Natural killer cell (primary cell): ENCODE measurements around the gene ALDH8A1. TPM values are rescaled to one million over a fixed set of nuclear protein-coding genes. Genes with fewer than 3 reads are reported as not detected.

ENCODE experiments used
- ATAC-seq, 3 donors: fragments of 150-1000 bp in 2 of 3; fragments of 200-7000 bp in 1 of 3; cut with Tn5 transposase; 1 replicate in 1 of 3; 2 replicates in 2 of 3; pipeline ENCODE4 v1.10.0; 2021; ENCODE audit warnings: mild to moderate bottlenecking in 2 of 3, moderate library complexity in 2 of 3
- DNase-seq, 2 donors: peaks; one replicate each; pipeline versions ENCODE4 v3.0.0 to v3.0.0-alpha.2; 2013 to 2021; ENCODE audit warnings: mixed read lengths in 1 of 2
- H3K27ac ChIP-seq: one replicate; pipeline ENCODE4 v1.5.1; 2013; ENCODE audit warnings: mild to moderate bottlenecking, low read length
- H3K27me3 ChIP-seq: one replicate; pipeline ENCODE4 v1.6.1; 2013; ENCODE audit warnings: low read length; ENCODE audit not compliant: control insufficient read depth, insufficient read depth
- H3K36me3 ChIP-seq: one replicate; pipeline ENCODE4 v1.6.1; 2013; ENCODE audit warnings: low read length; ENCODE audit not compliant: control insufficient read depth, insufficient read depth
- H3K4me1 ChIP-seq: one replicate; pipeline ENCODE4 v1.6.1; 2013; ENCODE audit warnings: low read length; ENCODE audit not compliant: control insufficient read depth, insufficient read depth
- H3K4me3 ChIP-seq: one replicate; pipeline ENCODE4 v1.5.1; 2013; ENCODE audit warnings: low read length
- H3K9me3 ChIP-seq: one replicate; pipeline ENCODE4 v1.6.1; 2013; ENCODE audit warnings: low read length; ENCODE audit not compliant: control insufficient read depth, insufficient read depth
- H3K27ac Mint-ChIP-seq, 2 donors: one replicate each; pipeline ENCODE4 v1.8.0; 2022; ENCODE audit warnings: mild to moderate bottlenecking in 2 of 2, mixed read lengths in 2 of 2, moderate library complexity in 1 of 2
- H3K27me3 Mint-ChIP-seq, 2 donors: one replicate each; pipeline ENCODE4 v1.8.0; 2022; ENCODE audit warnings: low read depth in 2 of 2, mixed read lengths in 2 of 2
- H3K36me3 Mint-ChIP-seq: one replicate; pipeline ENCODE4 v1.8.0; 2022; ENCODE audit warnings: mixed read lengths
- H3K4me1 Mint-ChIP-seq, 2 donors: one replicate each; pipeline ENCODE4 v1.8.0; 2022; ENCODE audit warnings: mixed read lengths in 2 of 2
- H3K4me3 Mint-ChIP-seq: one replicate; pipeline ENCODE4 v1.8.0; 2022; ENCODE audit warnings: mild to moderate bottlenecking, moderate library complexity, mixed read lengths
- H3K9me3 Mint-ChIP-seq, 2 donors: one replicate each; pipeline ENCODE4 v1.8.0; 2022; ENCODE audit warnings: mixed read lengths in 2 of 2
- WGBS: methylation state at CpG from one replicate; pipeline ENCODE4 v1.1.7; 2013; ENCODE audit warnings: missing lambda C conversion rate; ENCODE audit not compliant: insufficient coverage; 5-methylcytosine and 5-hydroxymethylcytosine counted together
- intact Hi-C: fragments of 100-400 bp; cut with micrococcal nuclease; formaldehyde crosslinking; loops from one replicate; pipeline ENCODE4 v1.14.2; 2022
- total RNA-seq, 4 donors: library from RNA; stranded (reverse); fragments of 120-200 nt in 1 of 4; gene quantifications; one replicate each; pipeline versions ENCODE4 v1.2.3 to v1.2.4, GENCODE V29; 2013 to 2022
- TF ChIP-seq, protein P1 (sequence below): fragments of 200-600 bp; IDR thresholded peaks from one replicate; pipeline ENCODE4 v1.8.0; 2022; ENCODE audit warnings: antibody characterized with exemption

The ALDH8A1 gene
- total RNA-seq, 3 donors from 2014 or later (not counting 1 experiment from before 2014, with no cell fraction given): 0.75 to 3.0 (median 1.8) TPM

DNA sequence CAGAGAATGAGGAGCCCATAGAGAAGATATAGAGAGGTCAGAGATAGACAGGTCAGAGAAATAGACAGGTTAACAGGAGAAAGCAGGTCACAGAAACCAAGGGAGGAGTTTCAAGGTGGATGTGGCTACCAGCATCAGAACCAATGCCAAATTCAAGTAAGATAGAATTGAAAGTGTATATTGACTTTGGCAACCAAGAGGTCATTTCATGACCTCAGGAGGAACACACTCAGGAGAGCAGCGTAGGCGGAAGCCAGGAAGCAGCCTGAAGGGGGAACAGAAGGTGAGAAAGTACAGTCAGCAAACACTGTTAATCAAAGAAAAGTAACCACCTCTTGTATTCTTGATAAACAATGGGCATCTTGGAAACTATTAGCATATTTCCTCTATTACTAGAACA, 33.9 kb upstream of the ALDH8A1 start:
- Mint-ChIP-seq H3K36me3 (peaks cover 16% of the 10 kb centered on the region), H3K4me3 (no peak overlapping the region), H3K4me1 (peaks cover 10 to 13% of the 10 kb centered on the region in 2 donors), H3K9me3 (no peaks in the 10 kb centered on the region), H3K27ac (no peak overlapping the region), H3K27me3 (no peaks in the 10 kb centered on the region)
- H3K9me3 ChIP-seq: no peaks in the 10 kb centered on the region
- no peaks in the 10 kb centered on the region for H3K4me1 ChIP-seq
- no peak for DNase-seq
- intact Hi-C loops: no loop called here
- WGBS: 86% methylated on average over 2 of the region's 2 CpGs
- H3K27ac ChIP-seq: no peak overlapping the region
- H3K36me3 ChIP-seq: peaks cover 47% of the 10 kb centered on the region
- no peak for ATAC-seq
- no peak overlapping the region for H3K4me3 ChIP-seq
- H3K27me3 ChIP-seq: no peaks in the 10 kb centered on the region
- TF ChIP-seq, protein P1, sequence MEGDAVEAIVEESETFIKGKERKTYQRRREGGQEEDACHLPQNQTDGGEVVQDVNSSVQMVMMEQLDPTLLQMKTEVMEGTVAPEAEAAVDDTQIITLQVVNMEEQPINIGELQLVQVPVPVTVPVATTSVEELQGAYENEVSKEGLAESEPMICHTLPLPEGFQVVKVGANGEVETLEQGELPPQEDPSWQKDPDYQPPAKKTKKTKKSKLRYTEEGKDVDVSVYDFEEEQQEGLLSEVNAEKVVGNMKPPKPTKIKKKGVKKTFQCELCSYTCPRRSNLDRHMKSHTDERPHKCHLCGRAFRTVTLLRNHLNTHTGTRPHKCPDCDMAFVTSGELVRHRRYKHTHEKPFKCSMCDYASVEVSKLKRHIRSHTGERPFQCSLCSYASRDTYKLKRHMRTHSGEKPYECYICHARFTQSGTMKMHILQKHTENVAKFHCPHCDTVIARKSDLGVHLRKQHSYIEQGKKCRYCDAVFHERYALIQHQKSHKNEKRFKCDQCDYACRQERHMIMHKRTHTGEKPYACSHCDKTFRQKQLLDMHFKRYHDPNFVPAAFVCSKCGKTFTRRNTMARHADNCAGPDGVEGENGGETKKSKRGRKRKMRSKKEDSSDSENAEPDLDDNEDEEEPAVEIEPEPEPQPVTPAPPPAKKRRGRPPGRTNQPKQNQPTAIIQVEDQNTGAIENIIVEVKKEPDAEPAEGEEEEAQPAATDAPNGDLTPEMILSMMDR: no peak

DNA sequence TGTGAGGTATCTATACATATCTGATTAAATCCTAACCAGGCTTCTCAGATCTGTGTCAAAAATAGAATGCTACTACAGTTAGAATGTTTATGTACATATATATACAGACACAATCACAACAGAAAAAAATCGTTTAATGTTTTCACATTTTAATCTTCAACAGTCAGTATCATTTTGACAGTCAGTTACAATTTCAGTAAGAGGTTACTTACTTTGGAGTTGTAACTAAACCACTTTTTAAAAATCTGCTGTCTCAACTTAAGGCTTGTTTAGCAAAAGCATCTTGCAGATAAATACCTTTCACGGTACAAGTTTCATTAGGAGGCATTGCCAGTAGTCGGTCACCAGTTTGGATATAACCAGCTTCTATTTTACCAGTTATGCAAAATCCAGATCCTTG, 32.3 kb upstream of the ALDH8A1 start:
- TF ChIP-seq, protein P1: no peak
- Mint-ChIP-seq H3K4me1 (peaks cover 10 to 13% of the 10 kb centered on the region in 2 donors), H3K36me3 (peaks cover 16% of the 10 kb centered on the region), H3K27ac (no peak overlapping the region), H3K4me3 (no peak overlapping the region), H3K27me3 (no peaks in the 10 kb centered on the region), H3K9me3 (no peaks in the 10 kb centered on the region)
- no peak overlapping the region for H3K4me3 ChIP-seq
- ATAC-seq (no peak), DNase-seq (no peak)
- no peak overlapping the region for H3K27ac ChIP-seq
- intact Hi-C loops: no loop called here
- no peaks in the 10 kb centered on the region for H3K9me3 ChIP-seq
- H3K27me3 ChIP-seq: no peaks in the 10 kb centered on the region
- H3K4me1 ChIP-seq: no peaks in the 10 kb centered on the region
- WGBS: 73% methylated on average over 2 of the region's 3 CpGs
- peaks cover 54% of the 10 kb centered on the region for H3K36me3 ChIP-seq

DNA sequence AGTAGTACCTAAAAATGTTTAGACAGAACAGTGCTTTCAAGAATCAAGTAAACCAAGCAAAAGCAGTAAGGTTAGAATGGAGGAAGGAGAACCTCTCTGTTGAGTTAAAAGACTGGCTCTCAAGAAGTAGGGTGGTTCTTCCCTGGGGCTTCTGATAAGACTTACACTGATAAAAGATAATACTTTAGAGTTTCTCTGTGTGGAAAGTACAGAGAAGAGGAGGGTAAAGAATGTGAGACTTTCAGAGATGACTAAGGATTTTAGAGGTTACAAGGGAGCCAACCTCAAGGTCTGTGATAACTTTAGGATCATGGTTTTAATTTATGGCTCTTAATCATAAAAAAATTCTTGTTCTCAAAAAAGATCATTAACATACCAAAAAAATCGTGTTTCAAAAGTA, 30.9 kb upstream of the ALDH8A1 start:
- Mint-ChIP-seq H3K27ac (no peak overlapping the region), H3K4me3 (no peak overlapping the region), H3K4me1 (peaks cover 10 to 14% of the 10 kb centered on the region in 2 donors), H3K36me3 (peaks cover 16% of the 10 kb centered on the region), H3K27me3 (no peaks in the 10 kb centered on the region), H3K9me3 (no peaks in the 10 kb centered on the region)
- Histone ChIP-seq H3K27ac (no peak overlapping the region), H3K27me3 (no peaks in the 10 kb centered on the region), H3K9me3 (no peaks in the 10 kb centered on the region), H3K36me3 (peaks cover 51% of the 10 kb centered on the region), H3K4me3 (no peak overlapping the region), H3K4me1 (no peaks in the 10 kb centered on the region)
- DNase-seq (no peak), ATAC-seq (peak in 1 of 3 donors; percentile 48)
- TF ChIP-seq, protein P1: no peak
- intact Hi-C loops: no loop called here
- WGBS: 17% methylated on average over 1 of the region's 1 CpG

DNA sequence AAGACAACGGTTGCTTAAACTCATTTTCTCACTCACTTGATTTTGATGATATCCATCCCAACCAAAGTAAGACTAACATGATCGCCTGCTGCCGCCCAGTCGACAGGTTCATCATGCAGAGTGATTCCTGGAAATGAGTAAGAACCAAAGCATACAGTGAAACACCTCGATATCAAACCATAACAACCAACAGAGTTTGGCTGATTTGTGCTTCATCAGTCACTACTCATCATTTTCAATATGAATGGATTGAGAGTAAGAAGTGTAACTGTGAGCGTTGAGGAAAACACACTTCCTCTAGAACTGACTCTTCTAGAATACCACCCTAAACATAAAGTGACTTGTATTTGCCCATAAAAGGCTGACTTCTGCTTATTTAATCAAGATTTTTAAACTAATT, 29.2 kb upstream of the ALDH8A1 start:
- H3K36me3 Mint-ChIP-seq: peaks cover 15% of the 10 kb centered on the region
- WGBS: 88% methylated on average over 4 of the region's 6 CpGs

More for the DNA sequence above, 29.2 kb upstream of the ALDH8A1 start:
- no peak for DNase-seq
- Histone ChIP-seq H3K36me3 (peaks cover 38% of the 10 kb centered on the region), H3K27ac (no peak overlapping the region), H3K27me3 (no peaks in the 10 kb centered on the region), H3K4me1 (no peaks in the 10 kb centered on the region), H3K4me3 (no peak overlapping the region), H3K9me3 (no peaks in the 10 kb centered on the region)
- TF ChIP-seq, protein P1: no peak
- H3K9me3 Mint-ChIP-seq: no peaks in the 10 kb centered on the region
- peaks cover 25 to 29% of the 10 kb centered on the region in 2 donors for H3K4me1 Mint-ChIP-seq
- H3K4me3 Mint-ChIP-seq: no peak overlapping the region
- intact Hi-C loops: no loop called here
- no peak for ATAC-seq
- no peak overlapping the region for H3K27ac Mint-ChIP-seq
- no peaks in the 10 kb centered on the region for H3K27me3 Mint-ChIP-seq
